Fibroblast of villous mesenchyme (primary cell): ENCODE measurements around the gene ITGA2B. TPM values are rescaled to one million over a fixed set of nuclear protein-coding genes. Genes with fewer than 3 reads are reported as not detected.
A peak's percentile ranks its signal among the peaks of the same experiment; 100 is the strongest.
"Not testable (repeated sequence)": the region's sequence is repeated elsewhere in the genome, so short reads cannot be mapped to it uniquely, and the experiment has no call there.

Experiments
- DNase-seq: peaks from one replicate; pipeline ENCODE4 v3.0.0-alpha.2; 2010; ENCODE audit warnings: low read depth
- H3K4me3 ChIP-seq: 2 replicates; pipeline ENCODE4 v1.5.1; 2011; ENCODE audit warnings: low read depth, mild to moderate bottlenecking, low read length
- CTCF ChIP-seq: IDR thresholded peaks from 2 replicates; pipeline ENCODE4 v1.5.1; 2012; ENCODE audit warnings: low read depth, mild to moderate bottlenecking, low read length; ENCODE audit not compliant: insufficient read depth
- total RNA-seq: library from RNA; depleted of rRNA; stranded (reverse); fragments of >200 nt; gene quantifications from 2 replicates; pipeline ENCODE4 v1.2.3, GENCODE V29; 2012

Gene ITGA2B
- total RNA-seq, 1 donor: under 0.01 TPM

- DNase-seq: peak; percentile 50
- peak; percentile 81 for TF ChIP-seq CTCF
- H3K4me3 ChIP-seq: no peak overlapping the region
Measured at GRCh38 chr17:44350733-44351226, 38.7 kb downstream of the ITGA2B start.

GRCh38 chr17:44349553-44350070 lies 39.8 kb downstream of the ITGA2B start:
- no peak for TF ChIP-seq CTCF
- no peak overlapping the region for H3K4me3 ChIP-seq
- no peak for DNase-seq

- no peak overlapping the region for H3K4me3 ChIP-seq
- no peak for TF ChIP-seq CTCF
- DNase-seq: no peak
Measured at GRCh38 chr17:44348988-44349364, 40.5 kb downstream of the ITGA2B start.

- no peak for TF ChIP-seq CTCF
- H3K4me3 ChIP-seq: no peak overlapping the region
- DNase-seq: no peak
Measured at GRCh38 chr17:44348234-44348987, 41.0 kb downstream of the ITGA2B start.

- H3K4me3 ChIP-seq, DNase-seq: not testable (repeated sequence)
Measured at GRCh38 chr17:44347206-44348055, 42.0 kb downstream of the ITGA2B start.

- no peak for TF ChIP-seq CTCF
- peak overlapping the region; percentile 96 for H3K4me3 ChIP-seq
- no peak for DNase-seq
Measured at GRCh38 chr17:44346064-44346844, 43.2 kb downstream of the ITGA2B start.
